HCT116 (cell line): Measurements from ENCODE around the gene TMEM132C.

ENCODE experiments used
- CTCF ChIP-seq, 3 experiments: fragments of 200-600 bp in 1 of 3; sonication (generic) in 1 of 3; IDR thresholded peaks in 2 of 3; conservative IDR thresholded peaks in 1 of 3; 2 replicates each; pipeline ENCODE4 v1.5.1; 2012 to 2017; ENCODE audit warnings: low read depth in 2 of 3, low read length in 2 of 3, antibody characterized with exemption in 1 of 3, borderline replicate concordance in 1 of 3, control low read depth in 1 of 3, mild to moderate bottlenecking in 1 of 3, mixed read lengths in 1 of 3, mixed run types in 1 of 3, moderate library complexity in 1 of 3; ENCODE audit not compliant: insufficient read depth in 1 of 3
- EZH2phosphoT487 ChIP-seq: fragments of 200-600 bp; IDR thresholded peaks from 2 replicates; pipeline ENCODE4 v1.6.1; 2018; ENCODE audit warnings: antibody characterized with exemption, borderline replicate concordance
- FOSL1 ChIP-seq: IDR thresholded peaks from 2 replicates; pipeline ENCODE4 v1.6.1; 2012; ENCODE audit warnings: low read depth
- JUND ChIP-seq: IDR thresholded peaks from 2 replicates; pipeline ENCODE4 v1.6.1; 2012
- POLR2AphosphoS5 ChIP-seq: IDR thresholded peaks from 2 replicates; pipeline ENCODE4 v1.6.1; 2011; ENCODE audit warnings: mild to moderate bottlenecking, low read depth, low read length, moderate library complexity
- REST ChIP-seq: IDR thresholded peaks from 2 replicates; pipeline ENCODE4 v1.6.1; 2012; ENCODE audit warnings: low read depth
- SIN3A ChIP-seq: IDR thresholded peaks from 2 replicates; pipeline ENCODE4 v1.6.1; 2012; ENCODE audit warnings: low read depth
- TF ChIP-seq, protein P1 (sequence below): IDR thresholded peaks from 2 replicates; pipeline ENCODE4 v1.6.1; 2012

DNA sequence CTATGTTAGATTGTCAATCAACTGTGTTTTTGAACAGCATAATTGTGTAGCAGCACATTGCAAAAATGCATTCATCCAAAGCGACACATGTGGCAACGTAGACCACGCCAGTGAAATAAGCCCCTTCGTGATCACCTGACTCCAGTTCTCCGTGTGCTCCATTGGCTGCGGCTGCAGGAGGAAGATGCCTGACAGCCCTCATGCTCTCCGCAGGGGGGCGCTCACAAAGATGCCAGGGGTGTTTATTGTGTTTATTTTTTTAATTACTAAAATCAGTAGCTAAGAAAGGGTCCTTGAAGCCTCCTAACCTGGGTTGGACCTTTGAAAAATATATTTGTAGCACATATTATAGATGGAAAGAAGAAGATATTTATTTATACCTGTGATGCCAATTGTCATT is 440.5 kb downstream of the TMEM132C start:
- TF ChIP-seq EZH2phosphoT487: no peak
- no peak for TF ChIP-seq REST
- TF ChIP-seq, protein P1, sequence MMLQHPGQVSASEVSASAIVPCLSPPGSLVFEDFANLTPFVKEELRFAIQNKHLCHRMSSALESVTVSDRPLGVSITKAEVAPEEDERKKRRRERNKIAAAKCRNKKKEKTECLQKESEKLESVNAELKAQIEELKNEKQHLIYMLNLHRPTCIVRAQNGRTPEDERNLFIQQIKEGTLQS: no peak
- no peak for TF ChIP-seq POLR2AphosphoS5
- peak in 1 of 3 experiments; percentile 28; a peak in 1 of 6 replicates for TF ChIP-seq CTCF (IDR thresholded peaks at IDR 0.05 in 2 of 3, conservative IDR thresholded peaks at IDR 0.05 in 1 of 3; ENCODE audit: borderline replicate concordance in 1 of 3, insufficient read depth in 1 of 3, low read depth in 2 of 3, low read length in 2 of 3)
- TF ChIP-seq SIN3A: no peak
- TF ChIP-seq JUND: no peak
- TF ChIP-seq FOSL1: no peak
